MCF 10A (cell line): ENCODE measurements around the gene ITGA2. TPM values are rescaled to one million over a fixed set of nuclear protein-coding genes. Genes with fewer than 3 reads are reported as not detected.

Experiments
- BruUV-seq: library from RNA; stranded (reverse); fragments of 400-500 nt; replicated peaks from 2 replicates; lab custom pipeline; 2021; lab: Mats Ljungman, UMichigan
- CTCF ChIA-PET: fragments of 300-600 bp; sonication (Branson Sonifier 250); formaldehyde crosslinking; extraction: SDS; loops from one replicate; lab custom pipeline; 2021; ENCODE audit warnings: antibody characterized with exemption, inconsistent platforms; lab: Yijun Ruan, JAX
- POLR2A ChIA-PET: fragments of 300-600, 350-650 bp; sonication (Branson Sonifier 250); formaldehyde crosslinking; extraction: SDS; loops from one replicate; lab custom pipeline; 2020; ENCODE audit warnings: antibody characterized with exemption, inconsistent platforms; lab: Yijun Ruan, JAX
- DNase-seq: peaks from one replicate; pipeline ENCODE4 v3.0.0-alpha.2; 2018; ENCODE audit not compliant: unreplicated experiment
- H3K27ac Mint-ChIP-seq: one replicate; pipeline ENCODE4 v1.8.0; 2022; ENCODE audit warnings: mild to moderate bottlenecking, low read depth, mixed read lengths; ENCODE audit not compliant: unreplicated experiment
- H3K27me3 Mint-ChIP-seq: one replicate; pipeline ENCODE4 v1.8.0; 2022; ENCODE audit warnings: mixed read lengths; ENCODE audit not compliant: insufficient read depth, unreplicated experiment
- H3K36me3 Mint-ChIP-seq: one replicate; pipeline ENCODE4 v1.8.0; 2022; ENCODE audit warnings: mild to moderate bottlenecking, moderate library complexity, mixed read lengths; ENCODE audit not compliant: insufficient read depth, unreplicated experiment
- H3K4me1 Mint-ChIP-seq: one replicate; pipeline ENCODE4 v1.8.0; 2022; ENCODE audit warnings: mixed read lengths; ENCODE audit not compliant: insufficient read depth, unreplicated experiment
- H3K4me3 Mint-ChIP-seq: one replicate; pipeline ENCODE4 v1.8.0; 2022; ENCODE audit warnings: mild to moderate bottlenecking, moderate library complexity, mixed read lengths; ENCODE audit not compliant: unreplicated experiment
- H3K9me3 Mint-ChIP-seq: one replicate; pipeline ENCODE4 v1.8.0; 2022; ENCODE audit warnings: mixed read lengths; ENCODE audit not compliant: unreplicated experiment
- CTCF ChIP-seq: fragments of 200-600 bp; IDR thresholded peaks from one replicate; pipeline ENCODE4 v1.8.0; 2022; ENCODE audit warnings: antibody characterized with exemption, mild to moderate bottlenecking; ENCODE audit not compliant: unreplicated experiment
- intact Hi-C: fragments of 100-400 bp; cut with micrococcal nuclease; formaldehyde crosslinking; loops from 2 replicates; pipeline ENCODE4 v1.14.1; 2022
- total RNA-seq: library from RNA; stranded (reverse); gene quantifications from 2 replicates; pipeline ENCODE4 v1.2.3, GENCODE V29; 2022

The ITGA2 gene
- total RNA-seq, 1 experiment from 2014 or later, result 16.8 TPM

DNA sequence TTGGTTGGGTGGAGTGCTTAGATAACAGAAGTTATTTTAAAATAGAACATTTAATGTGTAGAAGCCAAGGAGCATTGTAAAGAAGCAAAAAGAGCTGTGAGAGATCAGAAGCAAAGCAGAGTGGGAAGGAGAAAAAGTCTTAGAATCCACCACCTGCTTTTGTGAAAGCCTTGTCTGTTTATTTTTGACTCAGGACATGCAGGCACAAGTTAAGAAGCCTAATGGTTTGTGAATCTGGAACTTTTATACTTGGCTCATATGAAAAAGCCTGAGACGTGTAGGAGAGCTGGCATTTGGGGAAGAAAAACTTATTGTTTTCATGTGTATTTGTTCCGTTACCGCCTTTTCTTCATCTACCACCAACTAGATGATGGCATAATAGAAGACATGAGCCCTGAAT lies 38.5 kb upstream of the ITGA2 start:
- Mint-ChIP-seq H3K4me3 (no peak overlapping the region), H3K36me3 (no peaks in the 10 kb centered on the region), H3K9me3 (no peaks in the 10 kb centered on the region), H3K27ac (peak overlapping the region; percentile 58), H3K4me1 (peaks cover 22% of the 10 kb centered on the region), H3K27me3 (no peaks in the 10 kb centered on the region)
- TF ChIP-seq CTCF, result no peak
- DNase-seq, result no peak
- no TSS peak for BruUV-seq
- POLR2A ChIA-PET, result interaction anchor here (0.9 to 5.7 kb wide), 7 partner anchors 38 to 149 kb away, joined by 3 to 102 read pairs (median 3); partner anchors contain the start of gene ITGA2
- CTCF ChIA-PET, result interaction anchor here (1.2 to 9.6 kb wide), 7 partner anchors 35 to 221 kb away, joined by 3 to 248 read pairs (median 39); partner anchors contain the start of gene ITGA2
- intact Hi-C loops, result no loop called here

DNA sequence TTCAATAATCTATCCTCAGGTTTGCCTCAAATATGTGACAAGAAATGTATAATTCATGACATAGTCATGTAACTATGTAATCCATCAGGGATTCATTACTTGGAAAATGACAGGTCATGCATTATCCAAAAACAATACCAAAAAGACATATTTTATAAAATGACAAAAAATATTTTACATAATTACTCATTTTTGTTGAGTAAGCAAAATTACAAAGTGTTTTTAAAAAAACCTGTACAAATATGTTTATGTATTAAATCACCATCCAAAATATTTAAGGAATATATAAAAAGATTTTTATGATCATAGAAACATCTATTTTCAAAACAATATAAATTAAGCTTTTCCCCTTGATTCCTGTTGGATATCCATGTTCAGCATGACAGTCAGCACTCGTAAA lies 36.7 kb upstream of the ITGA2 start:
- no peak for TF ChIP-seq CTCF
- POLR2A ChIA-PET, result interaction anchor here (1.2 to 2.1 kb wide), 3 partner anchors 9 to 144 kb away, joined by 3 to 8 read pairs (median 4); partner anchors contain the start of gene ITGA2
- intact Hi-C loops, result no loop called here
- H3K36me3 Mint-ChIP-seq, result no peaks in the 10 kb centered on the region
- no peaks in the 10 kb centered on the region for H3K9me3 Mint-ChIP-seq
- CTCF ChIA-PET, result interaction anchor here (0.6 to 2.5 kb wide), 5 partner anchors 33 to 171 kb away, joined by 3 to 18 read pairs (median 4); no protein-coding TSS in a partner anchor
- peaks cover 21% of the 10 kb centered on the region for H3K4me1 Mint-ChIP-seq
- no peak overlapping the region for H3K27ac Mint-ChIP-seq
- no peak for DNase-seq
- no TSS peak for BruUV-seq
- H3K27me3 Mint-ChIP-seq, result no peaks in the 10 kb centered on the region
- no peak overlapping the region for H3K4me3 Mint-ChIP-seq

DNA sequence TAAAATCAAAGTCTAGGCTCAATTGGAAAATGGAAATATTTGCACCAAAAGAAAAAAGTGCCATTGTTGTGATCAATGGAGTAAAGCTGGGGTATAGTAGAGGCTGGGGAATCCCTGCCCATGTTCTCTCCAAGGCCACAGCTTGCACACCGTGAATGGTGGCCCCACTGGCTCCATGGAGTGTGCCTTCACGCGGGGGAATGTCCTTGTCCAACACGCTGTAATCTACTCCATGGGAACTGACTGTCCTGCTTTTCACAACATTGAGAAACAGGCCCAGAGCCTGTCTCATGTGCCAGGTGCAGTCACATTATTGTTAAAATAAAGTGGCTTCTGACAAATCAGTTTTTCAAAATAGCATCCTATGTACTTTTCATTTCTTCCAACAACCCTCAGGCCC lies 33.1 kb upstream of the ITGA2 start:
- CTCF ChIA-PET, result interaction anchor here (0.6 to 2.2 kb wide), 2 partner anchors 7 to 169 kb away, joined by 3 to 9 read pairs; no protein-coding TSS in a partner anchor
- TF ChIP-seq CTCF, result no peak
- Mint-ChIP-seq H3K27me3 (no peaks in the 10 kb centered on the region), H3K9me3 (no peaks in the 10 kb centered on the region), H3K27ac (no peak overlapping the region), H3K4me3 (no peak overlapping the region), H3K36me3 (no peaks in the 10 kb centered on the region), H3K4me1 (peaks cover 9% of the 10 kb centered on the region)
- intact Hi-C loops, result no loop called here
- no peak for DNase-seq
- POLR2A ChIA-PET, result interaction anchor here (1.4 kb wide), 1 partner anchor 33 kb away, joined by 5 read pairs; the partner anchor contains the start of gene ITGA2
- BruUV-seq, result no TSS peak

GRCh38 chr5:52956915-52957747 lies 32.0 kb upstream of the ITGA2 start:
- H3K4me1 Mint-ChIP-seq, result peaks cover 15% of the 10 kb centered on the region
- no peak for TF ChIP-seq CTCF
- no peak overlapping the region for H3K27ac Mint-ChIP-seq
- no peaks in the 10 kb centered on the region for H3K27me3 Mint-ChIP-seq
- H3K4me3 Mint-ChIP-seq, result no peak overlapping the region
- no peaks in the 10 kb centered on the region for H3K9me3 Mint-ChIP-seq
- intact Hi-C loops, result no loop called here
- CTCF ChIA-PET, result interaction anchor here (0.6 to 2.2 kb wide), 2 partner anchors 9 to 20 kb away, joined by 3 to 9 read pairs; no protein-coding TSS in a partner anchor
- BruUV-seq, result no TSS peak
- POLR2A ChIA-PET, result interaction anchor here (1.4 kb wide), 1 partner anchor 32 kb away, joined by 5 read pairs; the partner anchor contains the start of gene ITGA2
- DNase-seq, result no peak
- no peaks in the 10 kb centered on the region for H3K36me3 Mint-ChIP-seq
